Neural cell (in vitro differentiated cells): ENCODE data around the gene MAD1L1.

Source experiments
- CTCF ChIP-seq: fragments of 450-650 bp; IDR thresholded peaks from 2 replicates; pipeline ENCODE4 v1.5.1; 2014; ENCODE audit warnings: antibody characterized with exemption, mild to moderate bottlenecking, moderate library complexity; ENCODE audit not compliant: poor library complexity, severe bottlenecking
- EZH2 ChIP-seq: fragments of 200-600, 300-800 bp; shearing (Covaris generic), sonication (generic); IDR thresholded peaks from 2 replicates; pipeline ENCODE4 v1.6.1; 2014; ENCODE audit warnings: antibody characterized with exemption, low read length, borderline replicate concordance, mild to moderate bottlenecking; ENCODE audit not compliant: insufficient read depth, poor library complexity, severe bottlenecking
- POLR2AphosphoS5 ChIP-seq: IDR thresholded peaks from 2 replicates; pipeline ENCODE4 v1.6.1; 2012
- RAD21 ChIP-seq: fragments of 450-650 bp; conservative IDR thresholded peaks from 2 replicates; pipeline ENCODE4 v1.6.1; 2014; ENCODE audit warnings: antibody characterized with exemption, mild to moderate bottlenecking, moderate library complexity
- REST ChIP-seq: IDR thresholded peaks from 2 replicates; pipeline ENCODE4 v1.6.1; 2012; ENCODE audit warnings: borderline replicate concordance
- SMC3 ChIP-seq: fragments of 450-650 bp; conservative IDR thresholded peaks from 2 replicates; pipeline ENCODE4 v1.6.1; 2014; ENCODE audit warnings: antibody characterized with exemption, mild to moderate bottlenecking, moderate library complexity; ENCODE audit not compliant: poor library complexity

GRCh38 chr7:2120841-2121830 is 111.6 kb downstream of the MAD1L1 start:
- TF ChIP-seq POLR2AphosphoS5 (no peak), CTCF (no peak), REST (no peak), EZH2 (no peak), RAD21 (no peak), SMC3 (no peak)
